Trophoblast cell (in vitro differentiated cells and primary cell): ENCODE data around the gene ATG7.

ENCODE experiments used
- DNase-seq, 2 donors: peaks; one replicate each; pipeline ENCODE4 v3.0.0-alpha.2; 2016
- H2AFZ ChIP-seq: 2 replicates; pipeline ENCODE4 v1.6.1; 2013; ENCODE audit warnings: low read length, moderate library complexity, mild to moderate bottlenecking; ENCODE audit not compliant: insufficient read depth, poor library complexity
- H2AK5ac ChIP-seq: 2 replicates; pipeline ENCODE4 v1.6.1; 2013; ENCODE audit warnings: mild to moderate bottlenecking, low read length
- H2BK120ac ChIP-seq: 2 replicates; pipeline ENCODE4 v1.6.1; 2013; ENCODE audit warnings: low read length, mild to moderate bottlenecking, moderate library complexity; ENCODE audit not compliant: insufficient read depth, poor library complexity
- H2BK12ac ChIP-seq: 2 replicates; pipeline ENCODE4 v1.6.1; 2013; ENCODE audit warnings: mild to moderate bottlenecking, low read length, moderate library complexity
- H2BK5ac ChIP-seq: 2 replicates; pipeline ENCODE4 v1.6.1; 2013; ENCODE audit warnings: low read length, low read depth, moderate library complexity, mild to moderate bottlenecking; ENCODE audit not compliant: poor library complexity
- H3K14ac ChIP-seq: 2 replicates; pipeline ENCODE4 v1.6.1; 2013; ENCODE audit warnings: mild to moderate bottlenecking, low read length
- H3K18ac ChIP-seq: 2 replicates; pipeline ENCODE4 v1.6.1; 2013; ENCODE audit warnings: mild to moderate bottlenecking, low read length
- H3K23ac ChIP-seq: 2 replicates; pipeline ENCODE4 v1.6.1; 2013; ENCODE audit warnings: low read length
- H3K27ac ChIP-seq: 2 replicates; pipeline ENCODE4 v1.5.1; 2013; ENCODE audit warnings: low read depth, mild to moderate bottlenecking, inconsistent platforms, low read length, moderate library complexity
- H3K27me3 ChIP-seq: 2 replicates; pipeline ENCODE4 v1.6.1; 2013; ENCODE audit warnings: inconsistent platforms, mild to moderate bottlenecking, low read length, moderate library complexity; ENCODE audit not compliant: insufficient read depth
- H3K36me3 ChIP-seq, 2 experiments: 1 replicate in 1 of 2; 2 replicates in 1 of 2; pipeline ENCODE4 v1.6.1; 2013; ENCODE audit warnings: low read length in 2 of 2, mild to moderate bottlenecking in 2 of 2, moderate library complexity in 1 of 2; ENCODE audit not compliant: insufficient read depth in 2 of 2, control insufficient read depth in 1 of 2
- H3K4ac ChIP-seq: 2 replicates; pipeline ENCODE4 v1.6.1; 2013; ENCODE audit warnings: low read depth, mild to moderate bottlenecking, low read length, moderate library complexity
- H3K4me1 ChIP-seq, 2 experiments: 1 replicate in 1 of 2; 2 replicates in 1 of 2; pipeline ENCODE4 v1.6.1; 2013; ENCODE audit warnings: low read length in 2 of 2, mild to moderate bottlenecking in 2 of 2, moderate library complexity in 1 of 2; ENCODE audit not compliant: insufficient read depth in 2 of 2, control insufficient read depth in 1 of 2
- H3K4me2 ChIP-seq: 2 replicates; pipeline ENCODE4 v1.6.1; 2013; ENCODE audit warnings: inconsistent platforms, mild to moderate bottlenecking, low read length, moderate library complexity
- H3K4me3 ChIP-seq: 2 replicates; pipeline ENCODE4 v1.5.1; 2013; ENCODE audit warnings: mild to moderate bottlenecking, low read depth, low read length, inconsistent platforms
- H3K79me1 ChIP-seq: one replicate; pipeline ENCODE4 v1.6.1; 2013; ENCODE audit warnings: low read length
- H3K79me2 ChIP-seq: 2 replicates; pipeline ENCODE4 v1.6.1; 2013; ENCODE audit warnings: low read length, mild to moderate bottlenecking; ENCODE audit not compliant: control insufficient read depth, insufficient read depth, poor library complexity
- H3K9ac ChIP-seq: 2 replicates; pipeline ENCODE4 v1.6.1; 2013; ENCODE audit warnings: mild to moderate bottlenecking, low read length
- H3K9me3 ChIP-seq: 2 replicates; pipeline ENCODE4 v1.6.1; 2013; ENCODE audit warnings: low read depth, mild to moderate bottlenecking, control low read depth, inconsistent platforms, low read length; ENCODE audit not compliant: insufficient read depth
- H4K12ac ChIP-seq: 2 replicates; pipeline ENCODE4 v1.6.1; 2013; ENCODE audit warnings: low read depth, mild to moderate bottlenecking, low read length, moderate library complexity
- H4K8ac ChIP-seq: 2 replicates; pipeline ENCODE4 v1.6.1; 2013; ENCODE audit warnings: low read depth, mild to moderate bottlenecking, low read length, moderate library complexity
- H4K91ac ChIP-seq: one replicate; pipeline ENCODE4 v1.6.1; 2013; ENCODE audit warnings: low read depth, mild to moderate bottlenecking, low read length, moderate library complexity
- WGBS: extraction: QIAGEN DNeasy Blood & Tissue Kit; methylation state at CpG from one replicate; pipeline ENCODE4 v1.1.7; 2013; ENCODE audit warnings: missing lambda C conversion rate; ENCODE audit not compliant: insufficient read length, insufficient coverage; ENCODE audit errors: extremely low coverage; 5-methylcytosine and 5-hydroxymethylcytosine counted together

ATG7 gene

GRCh38 chr3:11386465-11387113, 114.4 kb downstream of the ATG7 start:
- Histone ChIP-seq H2AK5ac (no peak overlapping the region), H3K14ac (no peak overlapping the region), H4K8ac (no peak overlapping the region), H4K91ac (no peak overlapping the region), H2BK120ac (no peak overlapping the region), H3K4me1 (no peaks in the 10 kb centered on the region), H3K18ac (no peak overlapping the region), H4K12ac (no peak overlapping the region), H3K79me2 (no peaks in the 10 kb centered on the region), H2AFZ (no peak overlapping the region), H2BK12ac (no peak overlapping the region), H2BK5ac (no peak overlapping the region), H3K9me3 (no peaks in the 10 kb centered on the region), H3K4me2 (no peak overlapping the region), H3K36me3 (peaks cover 1 to 2% of the 10 kb centered on the region in 2 experiments), H3K4ac (no peak overlapping the region), H3K4me3 (no peak overlapping the region), H3K23ac (no peak overlapping the region), H3K27ac (no peak overlapping the region), H3K79me1 (no peaks in the 10 kb centered on the region), H3K27me3 (no peaks in the 10 kb centered on the region), H3K9ac (no peak overlapping the region)
- DNase-seq = no peak
- no CpG with 5 or more reads among the region's 2 CpGs for WGBS

GRCh38 chr3:11389386-11390268, 117.4 kb downstream of the ATG7 start:
- no peaks in the 10 kb centered on the region for H3K27me3 ChIP-seq
- WGBS = no CpG with 5 or more reads among the region's 10 CpGs
- H4K12ac ChIP-seq = no peak overlapping the region
- no peak overlapping the region for H3K27ac ChIP-seq
- H3K18ac ChIP-seq = no peak overlapping the region
- H3K79me2 ChIP-seq = no peaks in the 10 kb centered on the region
- H3K23ac ChIP-seq = no peak overlapping the region
- peaks cover 0 to 2% of the 10 kb centered on the region in 2 experiments for H3K36me3 ChIP-seq
- no peak overlapping the region for H2BK12ac ChIP-seq
- H3K4me2 ChIP-seq = no peak overlapping the region
- no peak overlapping the region for H3K4ac ChIP-seq
- DNase-seq = no peak
- no peak overlapping the region for H2BK5ac ChIP-seq
- H3K9me3 ChIP-seq = no peaks in the 10 kb centered on the region
- no peak overlapping the region for H2AK5ac ChIP-seq
- no peak overlapping the region for H4K8ac ChIP-seq
- no peak overlapping the region for H2AFZ ChIP-seq
- H2BK120ac ChIP-seq = no peak overlapping the region
- H3K9ac ChIP-seq = no peak overlapping the region
- no peak overlapping the region for H4K91ac ChIP-seq
- H3K79me1 ChIP-seq = no peaks in the 10 kb centered on the region
- H3K4me3 ChIP-seq = no peak overlapping the region
- H3K14ac ChIP-seq = no peak overlapping the region
- no peaks in the 10 kb centered on the region for H3K4me1 ChIP-seq

GRCh38 chr3:11390411-11391131, 118.4 kb downstream of the ATG7 start:
- H3K18ac ChIP-seq = no peak overlapping the region
- no peaks in the 10 kb centered on the region for H3K4me1 ChIP-seq
- H2BK120ac ChIP-seq = no peak overlapping the region
- H3K27me3 ChIP-seq = no peaks in the 10 kb centered on the region
- H2AFZ ChIP-seq = no peak overlapping the region
- no peak overlapping the region for H3K14ac ChIP-seq
- H4K91ac ChIP-seq = no peak overlapping the region
- H2AK5ac ChIP-seq = no peak overlapping the region
- peaks cover 0 to 2% of the 10 kb centered on the region in 2 experiments for H3K36me3 ChIP-seq
- WGBS = no CpG with 5 or more reads among the region's 5 CpGs
- no peak overlapping the region for H3K4ac ChIP-seq
- H3K27ac ChIP-seq = no peak overlapping the region
- no peak overlapping the region for H2BK5ac ChIP-seq
- H3K9ac ChIP-seq = no peak overlapping the region
- H3K4me2 ChIP-seq = no peak overlapping the region
- no peak overlapping the region for H3K23ac ChIP-seq
- no peaks in the 10 kb centered on the region for H3K79me1 ChIP-seq
- no peak overlapping the region for H4K12ac ChIP-seq
- no peaks in the 10 kb centered on the region for H3K79me2 ChIP-seq
- no peaks in the 10 kb centered on the region for H3K9me3 ChIP-seq
- no peak overlapping the region for H2BK12ac ChIP-seq
- no peak for DNase-seq
- no peak overlapping the region for H3K4me3 ChIP-seq
- H4K8ac ChIP-seq = no peak overlapping the region

GRCh38 chr3:11391174-11391879, 119.1 kb downstream of the ATG7 start:
- Histone ChIP-seq H2BK12ac (no peak overlapping the region), H3K4me1 (no peaks in the 10 kb centered on the region), H3K79me1 (no peaks in the 10 kb centered on the region), H3K27ac (no peak overlapping the region), H3K4me2 (no peak overlapping the region), H3K27me3 (no peaks in the 10 kb centered on the region), H3K36me3 (peaks cover 0 to 2% of the 10 kb centered on the region in 2 experiments), H4K91ac (no peak overlapping the region), H2BK120ac (no peak overlapping the region), H3K23ac (no peak overlapping the region), H4K8ac (no peak overlapping the region), H3K4me3 (no peak overlapping the region), H3K18ac (no peak overlapping the region), H3K4ac (no peak overlapping the region), H3K9me3 (no peaks in the 10 kb centered on the region), H2AK5ac (no peak overlapping the region), H3K14ac (no peak overlapping the region), H3K9ac (no peak overlapping the region), H3K79me2 (no peaks in the 10 kb centered on the region), H2BK5ac (no peak overlapping the region), H2AFZ (no peak overlapping the region), H4K12ac (no peak overlapping the region)
- DNase-seq = no peak
- no CpG with 5 or more reads among the region's 6 CpGs for WGBS
